HCT116 (cell line): ENCODE data around the gene TCHH. TPM values are rescaled to one million over a fixed set of nuclear protein-coding genes. Genes with fewer than 3 reads are reported as not detected.

Source experiments
- ATAC-seq: fragments of 200-7000 bp; cut with Tn5 transposase; 2 replicates; pipeline ENCODE4 v1.9.1; 2020; ENCODE audit warnings: mild to moderate bottlenecking, moderate library complexity
- BruUV-seq: library from RNA; stranded (reverse); fragments of 400-500 nt; replicated peaks from 2 replicates; lab custom pipeline; 2021; lab: Mats Ljungman, UMichigan
- CTCF ChIA-PET: fragments of 300-600 bp; sonication (Branson Sonifier 250); formaldehyde crosslinking; loops from one replicate; lab custom pipeline; 2021; ENCODE audit warnings: antibody characterized with exemption; lab: Charles Lee
- POLR2A ChIA-PET: fragments of 300-600, 350-600 bp; sonication (Branson Sonifier 250); formaldehyde crosslinking; loops from one replicate; lab custom pipeline; 2021; ENCODE audit warnings: antibody characterized with exemption; lab: Charles Lee
- RAD21 ChIA-PET, 2 experiments: fragments of 300-600 bp; sonication (Branson Sonifier 250); formaldehyde crosslinking; loops; one replicate each; lab custom pipeline; 2023; ENCODE audit warnings: low total read pairs in 2 of 2; ENCODE audit not compliant: uncharacterized antibody in 2 of 2, unreplicated experiment in 2 of 2, low non-redundant PET in 1 of 2; lab: Charles Lee
- DNase-seq: peaks from one replicate; pipeline ENCODE4 v3.0.0-alpha.2; 2010; ENCODE audit warnings: low read depth, low spot score
- H2AFZ ChIP-seq: fragments of 200-600 bp; shearing (Covaris generic), sonication (generic); 2 replicates; pipeline ENCODE4 v1.6.1; 2017; ENCODE audit warnings: low read depth, mixed run types, mixed read lengths, antibody characterized with exemption, low read length; ENCODE audit not compliant: poor library complexity, severe bottlenecking
- H3K27ac ChIP-seq: 2 replicates; pipeline ENCODE4 v1.5.1; 2012; ENCODE audit warnings: low read depth, low read length
- H3K27me3 ChIP-seq: fragments of 200-600 bp; sonication (generic); 2 replicates; pipeline ENCODE4 v1.6.1; 2016; ENCODE audit warnings: mixed run types, low read length, mixed read lengths; ENCODE audit not compliant: insufficient read depth
- H3K36me3 ChIP-seq, 2 experiments: fragments of 200-500 bp in 1 of 2; fragments of 200-600 bp in 1 of 2; sonication (Bioruptor generic) in 1 of 2; sonication (generic) in 1 of 2; 2 replicates each; pipeline versions ENCODE4 v1.5.1 to v1.6.1; 2014 to 2016; ENCODE audit warnings: low read length in 2 of 2, inconsistent platforms in 1 of 2, mixed read lengths in 1 of 2, mixed run types in 1 of 2; ENCODE audit not compliant: insufficient read depth in 2 of 2, control insufficient read depth in 1 of 2
- H3K4me1 ChIP-seq, 2 experiments: fragments of 200-600 bp in 1 of 2; sonication (generic) in 1 of 2; 2 replicates each; pipeline versions ENCODE4 v1.5.1 to v1.6.1; 2012 to 2017; ENCODE audit warnings: low read length in 2 of 2, inconsistent platforms in 1 of 2, mild to moderate bottlenecking in 1 of 2, mixed read lengths in 1 of 2, mixed run types in 1 of 2, moderate library complexity in 1 of 2; ENCODE audit not compliant: insufficient read depth in 2 of 2, control insufficient read depth in 1 of 2
- H3K4me2 ChIP-seq: fragments of 200-600 bp; sonication (generic); 2 replicates; pipeline ENCODE4 v1.6.1; 2017; ENCODE audit warnings: mixed run types, low read length, mixed read lengths
- H3K4me3 ChIP-seq, 2 experiments: fragments of 200-600 bp in 1 of 2; sonication (generic) in 1 of 2; replicated peaks in 1 of 2; 2 replicates each; pipeline ENCODE4 v1.5.1; 2011 to 2016; ENCODE audit warnings: low read length in 2 of 2, control low read depth in 1 of 2, low read depth in 1 of 2, mild to moderate bottlenecking in 1 of 2, mixed read lengths in 1 of 2, mixed run types in 1 of 2
- H3K79me2 ChIP-seq: fragments of 200-600 bp; sonication (generic); 2 replicates; pipeline ENCODE4 v1.6.1; 2017; ENCODE audit warnings: mild to moderate bottlenecking, mixed run types, low read length, moderate library complexity, mixed read lengths; ENCODE audit not compliant: insufficient read depth
- H3K9ac ChIP-seq: fragments of 200-600 bp; sonication (generic); 2 replicates; pipeline ENCODE4 v1.6.1; 2016; ENCODE audit warnings: low read length, mixed read lengths
- H3K9me2 ChIP-seq: fragments of 200-600 bp; sonication (generic), shearing (Covaris generic); 2 replicates; pipeline ENCODE4 v1.6.1; 2017; ENCODE audit warnings: mixed run types, mild to moderate bottlenecking, moderate library complexity; ENCODE audit not compliant: insufficient read depth
- H3K9me3 ChIP-seq, 2 experiments: fragments of 200-500 bp in 1 of 2; fragments of 200-600 bp in 1 of 2; sonication (Bioruptor generic) in 1 of 2; sonication (generic) in 1 of 2; 2 replicates each; pipeline ENCODE4 v1.6.1; 2014 to 2017; ENCODE audit warnings: low read length in 2 of 2, mixed read lengths in 2 of 2, inconsistent platforms in 1 of 2, low read depth in 1 of 2, mild to moderate bottlenecking in 1 of 2, mixed run types in 1 of 2, moderate library complexity in 1 of 2; ENCODE audit not compliant: control insufficient read depth in 1 of 2, insufficient read depth in 1 of 2
- H4K20me1 ChIP-seq: fragments of 200-600 bp; sonication (generic), shearing (Covaris generic); 2 replicates; pipeline ENCODE4 v1.6.1; 2017; ENCODE audit warnings: mixed run types, mild to moderate bottlenecking, moderate library complexity; ENCODE audit not compliant: insufficient read depth
- CBX3 ChIP-seq: IDR thresholded peaks from 2 replicates; pipeline ENCODE4 v1.6.1; 2012; ENCODE audit warnings: low read depth
- CTCF ChIP-seq, 3 experiments: fragments of 200-600 bp in 1 of 3; sonication (generic) in 1 of 3; IDR thresholded peaks in 2 of 3; conservative IDR thresholded peaks in 1 of 3; 2 replicates each; pipeline ENCODE4 v1.5.1; 2012 to 2017; ENCODE audit warnings: low read depth in 2 of 3, low read length in 2 of 3, antibody characterized with exemption in 1 of 3, borderline replicate concordance in 1 of 3, control low read depth in 1 of 3, mild to moderate bottlenecking in 1 of 3, mixed read lengths in 1 of 3, mixed run types in 1 of 3, moderate library complexity in 1 of 3; ENCODE audit not compliant: insufficient read depth in 1 of 3
- EGR1 ChIP-seq: IDR thresholded peaks from 2 replicates; pipeline ENCODE4 v1.6.1; 2012; ENCODE audit warnings: low read depth
- ELF1 ChIP-seq: IDR thresholded peaks from 2 replicates; pipeline ENCODE4 v1.6.1; 2012; ENCODE audit warnings: low read depth, borderline replicate concordance
- EZH2 ChIP-seq: fragments of 200-600 bp; sonication (generic); IDR thresholded peaks from 2 replicates; pipeline ENCODE4 v1.6.1; 2017; ENCODE audit warnings: antibody characterized with exemption, mixed run types
- EZH2phosphoT487 ChIP-seq: fragments of 200-600 bp; IDR thresholded peaks from 2 replicates; pipeline ENCODE4 v1.6.1; 2018; ENCODE audit warnings: antibody characterized with exemption, borderline replicate concordance
- FOSL1 ChIP-seq: IDR thresholded peaks from 2 replicates; pipeline ENCODE4 v1.6.1; 2012; ENCODE audit warnings: low read depth
- JUND ChIP-seq: IDR thresholded peaks from 2 replicates; pipeline ENCODE4 v1.6.1; 2012
- MAX ChIP-seq: IDR thresholded peaks from 2 replicates; pipeline ENCODE4 v1.6.1; 2012
- POLR2AphosphoS5 ChIP-seq: IDR thresholded peaks from 2 replicates; pipeline ENCODE4 v1.6.1; 2011; ENCODE audit warnings: mild to moderate bottlenecking, low read depth, low read length, moderate library complexity
- RAD21 ChIP-seq: IDR thresholded peaks from 2 replicates; pipeline ENCODE4 v1.6.1; 2012; ENCODE audit warnings: low read depth, mild to moderate bottlenecking
- SIN3A ChIP-seq: IDR thresholded peaks from 2 replicates; pipeline ENCODE4 v1.6.1; 2012; ENCODE audit warnings: low read depth
- SP1 ChIP-seq: IDR thresholded peaks from 2 replicates; pipeline ENCODE4 v1.6.1; 2012; ENCODE audit warnings: low read depth
- SRF ChIP-seq: IDR thresholded peaks from 2 replicates; pipeline ENCODE4 v1.6.1; 2012; ENCODE audit warnings: low read depth
- TCF7L2 ChIP-seq: IDR thresholded peaks from 2 replicates; pipeline ENCODE4 v1.7.0; 2011; ENCODE audit warnings: borderline replicate concordance, inconsistent platforms; ENCODE audit not compliant: insufficient read depth, insufficient read length; ENCODE audit errors: extremely low read depth
- YY1 ChIP-seq: IDR thresholded peaks from 2 replicates; pipeline ENCODE4 v1.6.1; 2011; ENCODE audit warnings: low read length, low read depth, moderate library complexity, mild to moderate bottlenecking; ENCODE audit not compliant: insufficient replicate concordance; ENCODE audit errors: extremely low read depth
- ZBTB33 ChIP-seq: IDR thresholded peaks from 2 replicates; pipeline ENCODE4 v1.6.1; 2011; ENCODE audit warnings: mild to moderate bottlenecking, low read length, moderate library complexity; ENCODE audit not compliant: insufficient replicate concordance; ENCODE audit errors: extremely low read depth
- ZFX ChIP-seq: fragments of 450-650 bp; IDR thresholded peaks from 2 replicates; pipeline ENCODE4 v1.6.1; 2017
- ZNF274 ChIP-seq: fragments of 200-500 bp; sonication (Bioruptor generic); IDR thresholded peaks from 2 replicates; pipeline ENCODE4 v1.6.1; 2014; ENCODE audit warnings: mild to moderate bottlenecking, low read depth, low read length, inconsistent platforms
- intact Hi-C: fragments of 100-400 bp; cut with micrococcal nuclease; formaldehyde crosslinking; loops from 2 replicates; pipeline ENCODE4 v1.10.0; 2022
- total RNA-seq: library from RNA; stranded (reverse); gene quantifications from one replicate; pipeline ENCODE4 v1.2.1, GENCODE V29; 2021; ENCODE audit not compliant: unreplicated experiment
- TF ChIP-seq, protein P1 (sequence below): IDR thresholded peaks from 2 replicates; pipeline ENCODE4 v1.6.1; 2012; ENCODE audit warnings: low read depth

TCHH gene
- total RNA-seq, 1 experiment from 2014 or later = 0.02 TPM

DNA sequence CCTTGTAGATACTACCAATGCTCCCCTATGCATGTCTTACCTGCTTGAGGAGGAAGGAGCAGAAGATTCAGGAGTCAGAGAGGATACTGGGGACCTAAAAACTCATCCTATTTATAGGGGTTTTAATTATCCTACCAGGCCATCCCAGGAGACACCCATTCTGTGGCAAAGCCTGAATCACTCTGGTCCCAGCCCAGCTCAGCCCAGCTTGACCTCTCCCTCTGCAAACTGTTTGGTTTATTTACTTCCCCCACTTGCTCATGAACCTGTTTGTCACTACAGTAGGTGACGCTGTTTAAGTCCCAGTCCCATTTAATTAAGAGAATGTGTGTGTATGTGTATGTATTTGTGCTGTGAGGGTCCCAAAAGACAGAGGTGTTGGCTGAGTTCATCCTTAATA lies 43.9 kb upstream of the TCHH start, which contains the start of gene RPTN:
Gene RPTN, minus strand, starts transcription at position 85 of the 400 bp plus-strand sequence. CDS start 1,339 bp downstream, outside the sequence.
- Histone ChIP-seq H3K79me2 (no peaks in the 10 kb centered on the region), H3K4me2 (no peak within 1 kb of the TSS), H3K4me1 (peaks cover 8 to 18% of the 10 kb centered on the region in 2 experiments), H3K9ac (no peak within 1 kb of the TSS), H3K36me3 (no peaks in the 10 kb centered on the region), H4K20me1 (no peaks in the 10 kb centered on the region), H2AFZ (no peak within 1 kb of the TSS), H3K27me3 (no peaks in the 10 kb centered on the region), H3K4me3 (no peak within 1 kb of the TSS), H3K27ac (no peak within 1 kb of the TSS), H3K9me3 (no peaks in the 10 kb centered on the region), H3K9me2 (no peaks in the 10 kb centered on the region)
- ATAC-seq (no peak), DNase-seq (no peak)
- BruUV-seq = no TSS peak
- ChIA-PET CTCF (no interaction called here), RAD21 (no interaction called here), POLR2A (no interaction called here)
- intact Hi-C loops = no loop called here
- TF ChIP-seq RAD21 (no peak), EGR1 (no peak), FOSL1 (no peak), MAX (no peak), JUND (no peak), TCF7L2 (no peak), CBX3 (no peak), ZFX (no peak), EZH2phosphoT487 (no peak), SRF (no peak), POLR2AphosphoS5 (no peak), SP1 (no peak), EZH2 (no peak), ZNF274 (no peak), YY1 (no peak), ELF1 (no peak), CTCF (IDR thresholded peaks at IDR 0.05 in 2 of 3, conservative IDR thresholded peaks at IDR 0.05 in 1 of 3; ENCODE audit: borderline replicate concordance in 1 of 3, insufficient read depth in 1 of 3, low read depth in 2 of 3, low read length in 2 of 3) (no peak), SIN3A (no peak), ZBTB33 (no peak)
- TF ChIP-seq, protein P1, sequence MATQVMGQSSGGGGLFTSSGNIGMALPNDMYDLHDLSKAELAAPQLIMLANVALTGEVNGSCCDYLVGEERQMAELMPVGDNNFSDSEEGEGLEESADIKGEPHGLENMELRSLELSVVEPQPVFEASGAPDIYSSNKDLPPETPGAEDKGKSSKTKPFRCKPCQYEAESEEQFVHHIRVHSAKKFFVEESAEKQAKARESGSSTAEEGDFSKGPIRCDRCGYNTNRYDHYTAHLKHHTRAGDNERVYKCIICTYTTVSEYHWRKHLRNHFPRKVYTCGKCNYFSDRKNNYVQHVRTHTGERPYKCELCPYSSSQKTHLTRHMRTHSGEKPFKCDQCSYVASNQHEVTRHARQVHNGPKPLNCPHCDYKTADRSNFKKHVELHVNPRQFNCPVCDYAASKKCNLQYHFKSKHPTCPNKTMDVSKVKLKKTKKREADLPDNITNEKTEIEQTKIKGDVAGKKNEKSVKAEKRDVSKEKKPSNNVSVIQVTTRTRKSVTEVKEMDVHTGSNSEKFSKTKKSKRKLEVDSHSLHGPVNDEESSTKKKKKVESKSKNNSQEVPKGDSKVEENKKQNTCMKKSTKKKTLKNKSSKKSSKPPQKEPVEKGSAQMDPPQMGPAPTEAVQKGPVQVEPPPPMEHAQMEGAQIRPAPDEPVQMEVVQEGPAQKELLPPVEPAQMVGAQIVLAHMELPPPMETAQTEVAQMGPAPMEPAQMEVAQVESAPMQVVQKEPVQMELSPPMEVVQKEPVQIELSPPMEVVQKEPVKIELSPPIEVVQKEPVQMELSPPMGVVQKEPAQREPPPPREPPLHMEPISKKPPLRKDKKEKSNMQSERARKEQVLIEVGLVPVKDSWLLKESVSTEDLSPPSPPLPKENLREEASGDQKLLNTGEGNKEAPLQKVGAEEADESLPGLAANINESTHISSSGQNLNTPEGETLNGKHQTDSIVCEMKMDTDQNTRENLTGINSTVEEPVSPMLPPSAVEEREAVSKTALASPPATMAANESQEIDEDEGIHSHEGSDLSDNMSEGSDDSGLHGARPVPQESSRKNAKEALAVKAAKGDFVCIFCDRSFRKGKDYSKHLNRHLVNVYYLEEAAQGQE = no peak
